AG09309 (cell line): ENCODE results near the gene POU6F2.

ENCODE experiments used
- DNase-seq: peaks from one replicate; pipeline ENCODE4 v3.0.0-alpha.2; 2010; ENCODE audit warnings: low read depth
- H3K4me3 ChIP-seq: 2 replicates; pipeline ENCODE4 v1.5.1; 2011; ENCODE audit warnings: mild to moderate bottlenecking, low read depth, low read length, moderate library complexity; ENCODE audit not compliant: control insufficient read depth
- TF ChIP-seq, protein P1 (sequence below): IDR thresholded peaks from 2 replicates; pipeline ENCODE4 v1.5.1; 2011; ENCODE audit warnings: mild to moderate bottlenecking, low read depth, low read length, inconsistent platforms; ENCODE audit not compliant: insufficient read depth, control insufficient read depth; ENCODE audit errors: missing control alignments

Gene POU6F2

GRCh38 chr7:39130274-39130673 lies 152.6 kb downstream of the POU6F2 start:
- DNase-seq = no peak
- TF ChIP-seq, protein P1, sequence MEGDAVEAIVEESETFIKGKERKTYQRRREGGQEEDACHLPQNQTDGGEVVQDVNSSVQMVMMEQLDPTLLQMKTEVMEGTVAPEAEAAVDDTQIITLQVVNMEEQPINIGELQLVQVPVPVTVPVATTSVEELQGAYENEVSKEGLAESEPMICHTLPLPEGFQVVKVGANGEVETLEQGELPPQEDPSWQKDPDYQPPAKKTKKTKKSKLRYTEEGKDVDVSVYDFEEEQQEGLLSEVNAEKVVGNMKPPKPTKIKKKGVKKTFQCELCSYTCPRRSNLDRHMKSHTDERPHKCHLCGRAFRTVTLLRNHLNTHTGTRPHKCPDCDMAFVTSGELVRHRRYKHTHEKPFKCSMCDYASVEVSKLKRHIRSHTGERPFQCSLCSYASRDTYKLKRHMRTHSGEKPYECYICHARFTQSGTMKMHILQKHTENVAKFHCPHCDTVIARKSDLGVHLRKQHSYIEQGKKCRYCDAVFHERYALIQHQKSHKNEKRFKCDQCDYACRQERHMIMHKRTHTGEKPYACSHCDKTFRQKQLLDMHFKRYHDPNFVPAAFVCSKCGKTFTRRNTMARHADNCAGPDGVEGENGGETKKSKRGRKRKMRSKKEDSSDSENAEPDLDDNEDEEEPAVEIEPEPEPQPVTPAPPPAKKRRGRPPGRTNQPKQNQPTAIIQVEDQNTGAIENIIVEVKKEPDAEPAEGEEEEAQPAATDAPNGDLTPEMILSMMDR = no peak
- no peak overlapping the region for H3K4me3 ChIP-seq

DNA sequence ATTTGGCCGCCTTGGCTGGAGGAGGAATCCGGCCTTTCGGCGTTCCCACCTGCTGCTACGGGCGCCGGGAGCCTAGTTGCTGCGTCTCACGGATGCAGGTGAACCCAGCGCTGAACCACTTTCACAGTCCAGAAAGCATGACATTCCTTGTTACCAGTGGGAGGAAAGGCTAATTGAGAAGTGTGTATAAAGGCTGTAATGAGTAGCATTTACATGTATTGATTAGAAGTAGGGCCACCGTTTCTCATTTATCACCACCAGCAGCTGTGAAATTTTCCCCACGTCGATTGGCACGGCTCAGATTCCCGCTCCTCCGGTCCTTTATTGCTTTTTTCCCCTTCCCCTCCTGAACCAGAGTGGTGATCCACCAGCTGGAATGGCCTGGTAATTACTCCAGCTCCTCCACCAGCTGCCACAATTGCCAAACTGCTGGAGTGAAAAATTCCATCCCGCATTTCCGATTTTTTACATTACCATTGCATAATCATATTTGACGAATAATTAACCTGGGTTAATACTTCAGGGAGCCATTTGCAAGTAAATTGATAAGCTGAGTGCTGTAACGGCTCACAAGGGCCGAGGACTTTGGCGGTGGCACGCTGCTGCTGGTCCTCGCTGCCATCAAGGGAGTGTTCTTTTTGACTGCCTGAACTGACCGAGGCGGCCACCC lies 153.3 kb downstream of the POU6F2 start:
- TF ChIP-seq, protein P1 = no peak
- H3K4me3 ChIP-seq = no peak overlapping the region
- DNase-seq = no peak

GRCh38 chr7:39132306-39132705 lies 154.6 kb downstream of the POU6F2 start:
- no peak overlapping the region for H3K4me3 ChIP-seq
- DNase-seq = no peak
- TF ChIP-seq, protein P1 = no peak

GRCh38 chr7:39133088-39133487 lies 155.4 kb downstream of the POU6F2 start:
- TF ChIP-seq, protein P1 = no peak
- H3K4me3 ChIP-seq = no peak overlapping the region
- DNase-seq = no peak

- no peak for DNase-seq
- TF ChIP-seq, protein P1 = no peak
- H3K4me3 ChIP-seq = no peak overlapping the region
Observed at GRCh38 chr7:39137480-39137879, 159.8 kb downstream of the POU6F2 start.

- TF ChIP-seq, protein P1 = no peak
- no peak overlapping the region for H3K4me3 ChIP-seq
- no peak for DNase-seq
Observed at GRCh38 chr7:39142750-39143149, 165.0 kb downstream of the POU6F2 start.

- TF ChIP-seq, protein P1 = no peak
- DNase-seq = no peak
- no peak overlapping the region for H3K4me3 ChIP-seq
Observed at GRCh38 chr7:39144420-39144819, 166.7 kb downstream of the POU6F2 start.
